Nephron progenitor cell (in vitro differentiated cells): ENCODE results near the gene ESYT1.

ENCODE experiments used
- DNase-seq: peaks from one replicate; pipeline ENCODE4 v3.0.0; 2021
- H3K27ac Mint-ChIP-seq: 2 replicates; pipeline ENCODE4 v1.8.0; 2021; ENCODE audit warnings: mild to moderate bottlenecking, moderate library complexity, mixed read lengths
- H3K27me3 Mint-ChIP-seq: 2 replicates; pipeline ENCODE4 v1.8.0; 2021; ENCODE audit warnings: mild to moderate bottlenecking, low read depth, mixed read lengths; ENCODE audit not compliant: poor library complexity
- H3K36me3 Mint-ChIP-seq: 2 replicates; pipeline ENCODE4 v1.8.0; 2021; ENCODE audit warnings: low read depth, mixed read lengths
- H3K4me1 Mint-ChIP-seq: 2 replicates; pipeline ENCODE4 v1.8.0; 2021; ENCODE audit warnings: mixed read lengths
- H3K4me3 Mint-ChIP-seq: 2 replicates; pipeline ENCODE4 v1.8.0; 2021; ENCODE audit warnings: mild to moderate bottlenecking, moderate library complexity, mixed read lengths
- H3K9me3 Mint-ChIP-seq: 2 replicates; pipeline ENCODE4 v1.8.0; 2021; ENCODE audit warnings: mild to moderate bottlenecking, moderate library complexity, mixed read lengths
- CTCF ChIP-seq: fragments of 200-600 bp; sonication (generic); IDR thresholded peaks from 2 replicates; pipeline ENCODE4 v1.5.0; 2021; ENCODE audit warnings: antibody characterized with exemption

ESYT1 gene

GRCh38 chr12:56117778-56118687 is 10.0 kb upstream of the ESYT1 start, which contains the start of gene ZC3H10:
Gene ZC3H10, plus strand, starts transcription at chr12:56118266. Its CDS starts 2,297 bp downstream, at chr12:56120563.
- Mint-ChIP-seq H3K4me3 (peak within 1 kb of the TSS; percentile 98), H3K36me3 (peaks cover 41% of the 10 kb centered on the region), H3K4me1 (peaks cover 55% of the 10 kb centered on the region), H3K9me3 (no peaks in the 10 kb centered on the region), H3K27ac (peak within 1 kb of the TSS; percentile 100), H3K27me3 (peaks cover 7% of the 10 kb centered on the region)
- peak; percentile 20 for TF ChIP-seq CTCF
- peak; percentile 94 for DNase-seq

- Mint-ChIP-seq H3K27me3 (peaks cover 7% of the 10 kb centered on the region), H3K4me1 (peaks cover 55% of the 10 kb centered on the region), H3K27ac (peak overlapping the region; percentile 92), H3K9me3 (no peaks in the 10 kb centered on the region), H3K4me3 (peak overlapping the region; percentile 98), H3K36me3 (peaks cover 33% of the 10 kb centered on the region)
- no peak for TF ChIP-seq CTCF
- no peak for DNase-seq
Measured at GRCh38 chr12:56118688-56119357, 9.2 kb upstream of the ESYT1 start.

GRCh38 chr12:56119361-56119796 is 8.7 kb upstream of the ESYT1 start:
- TF ChIP-seq CTCF, result peak; percentile 64
- H3K4me1 Mint-ChIP-seq, result peaks cover 55% of the 10 kb centered on the region
- H3K4me3 Mint-ChIP-seq, result peak overlapping the region; percentile 98
- H3K27me3 Mint-ChIP-seq, result peaks cover 7% of the 10 kb centered on the region
- peak; percentile 74 for DNase-seq
- peaks cover 28% of the 10 kb centered on the region for H3K36me3 Mint-ChIP-seq
- peak overlapping the region; percentile 92 for H3K27ac Mint-ChIP-seq
- no peaks in the 10 kb centered on the region for H3K9me3 Mint-ChIP-seq

GRCh38 chr12:56120158-56120846 is 7.8 kb upstream of the ESYT1 start:
- peaks cover 26% of the 10 kb centered on the region for H3K36me3 Mint-ChIP-seq
- peaks cover 55% of the 10 kb centered on the region for H3K4me1 Mint-ChIP-seq
- no peak for TF ChIP-seq CTCF
- DNase-seq, result no peak
- H3K9me3 Mint-ChIP-seq, result no peaks in the 10 kb centered on the region
- H3K4me3 Mint-ChIP-seq, result peak overlapping the region; percentile 98
- peak overlapping the region; percentile 83 for H3K27ac Mint-ChIP-seq
- peaks cover 7% of the 10 kb centered on the region for H3K27me3 Mint-ChIP-seq

GRCh38 chr12:56121204-56121870 is 6.7 kb upstream of the ESYT1 start:
- H3K4me1 Mint-ChIP-seq, result peaks cover 60% of the 10 kb centered on the region
- no peaks in the 10 kb centered on the region for H3K9me3 Mint-ChIP-seq
- TF ChIP-seq CTCF, result no peak
- no peak overlapping the region for H3K27ac Mint-ChIP-seq
- H3K36me3 Mint-ChIP-seq, result peaks cover 26% of the 10 kb centered on the region
- H3K27me3 Mint-ChIP-seq, result peaks cover 7% of the 10 kb centered on the region
- DNase-seq, result no peak
- H3K4me3 Mint-ChIP-seq, result no peak overlapping the region
